ENCODE data around the gene RANBP1.

The RANBP1 gene

GRCh38 chr22:20113551-20114310 is 2.2 kb upstream of the RANBP1 start:
- no peak for DNase-seq (ENCODE audit: low read depth in 2 of 2)
- TF ChIP-seq CTCF (IDR thresholded peaks at IDR 0.05; ENCODE audit: low read depth, low read length) = no peak
- H3K4me3 ChIP-seq (replicated peaks in 1 of 2; ENCODE audit: low read depth in 2 of 2, low read length in 2 of 2) = no peak overlapping the region

- H3K4me3 ChIP-seq (replicated peaks in 1 of 2; ENCODE audit: low read depth in 2 of 2, low read length in 2 of 2) = no peak overlapping the region
- no peak for DNase-seq (ENCODE audit: low read depth in 2 of 2)
- no peak for TF ChIP-seq CTCF (IDR thresholded peaks at IDR 0.05; ENCODE audit: low read depth, low read length)
These were observed 1.1 kb upstream of the RANBP1 start for GRCh38 chr22:20114506-20115475.

GRCh38 chr22:20116376-20116950 is 559 bp downstream of the RANBP1 start:
- DNase-seq (ENCODE audit: low read depth in 2 of 2) = no peak
- TF ChIP-seq CTCF (IDR thresholded peaks at IDR 0.05; ENCODE audit: low read depth, low read length) = no peak
- H3K4me3 ChIP-seq (replicated peaks in 1 of 2; ENCODE audit: low read depth in 2 of 2, low read length in 2 of 2) = peak overlapping the region; percentile 98

GRCh38 chr22:20116951-20117632 is 1.2 kb downstream of the RANBP1 start, which contains the start of gene TRMT2A:
Gene TRMT2A, minus strand, starts transcription at chr22:20117226. Its CDS starts 320 bp downstream, at chr22:20116906.
- peak; percentile 99 for DNase-seq (ENCODE audit: low read depth in 2 of 2)
- H3K4me3 ChIP-seq (replicated peaks in 1 of 2; ENCODE audit: low read depth in 2 of 2, low read length in 2 of 2) = peak within 1 kb of the TSS; percentile 98
- no peak for TF ChIP-seq CTCF (IDR thresholded peaks at IDR 0.05; ENCODE audit: low read depth, low read length)

- DNase-seq (ENCODE audit: low read depth in 2 of 2) = peak; percentile 25 to 31
- no peak for TF ChIP-seq CTCF (IDR thresholded peaks at IDR 0.05; ENCODE audit: low read depth, low read length)
- peak overlapping the region; percentile 72 to 79 for H3K4me3 ChIP-seq (replicated peaks in 1 of 2; ENCODE audit: low read depth in 2 of 2, low read length in 2 of 2)
These were observed 1.9 kb downstream of the RANBP1 start for GRCh38 chr22:20117633-20118299.
